GM19351 (cell line): ENCODE measurements around the gene CORO1A.
A peak's percentile ranks its signal among the peaks of the same experiment; 100 is the strongest.
"Not testable (repeated sequence)": the region's sequence is repeated elsewhere in the genome, so short reads cannot be mapped to it uniquely, and the experiment has no call there.

ENCODE experiments used
- ATAC-seq: cut with Tn5 transposase; IDR thresholded peaks from one replicate; pipeline ENCODE4 v1.9.1; 2021; ENCODE audit warnings: mild to moderate bottlenecking, moderate library complexity; ENCODE audit not compliant: unreplicated experiment

CORO1A gene

GRCh38 chr16:30169416-30169815 lies 14.0 kb upstream of the CORO1A start:
- not testable (repeated sequence) for ATAC-seq

DNA sequence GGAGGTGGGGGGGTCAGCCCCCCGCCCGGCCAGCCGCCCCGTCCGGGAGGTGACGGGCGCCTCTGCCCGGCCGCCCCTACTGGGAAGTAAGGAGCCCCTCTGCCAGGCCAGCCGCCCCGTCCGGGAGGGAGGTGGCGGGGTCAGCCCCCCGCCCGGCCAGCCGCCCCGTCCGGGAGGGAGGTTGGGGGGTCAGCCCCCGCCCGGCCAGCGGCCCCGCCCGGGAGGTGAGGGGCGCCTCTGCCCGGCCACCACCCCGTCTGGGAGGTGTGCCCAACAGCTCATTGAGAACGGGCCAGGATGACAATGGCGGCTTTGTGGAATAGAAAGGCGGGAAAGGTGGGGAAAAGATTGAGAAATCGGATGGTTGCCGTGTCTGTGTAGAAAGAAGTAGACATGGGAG lies 13.3 kb upstream of the CORO1A start:
- ATAC-seq, result not testable (repeated sequence)

GRCh38 chr16:30173054-30173453 lies 10.3 kb upstream of the CORO1A start:
- no peak for ATAC-seq

DNA sequence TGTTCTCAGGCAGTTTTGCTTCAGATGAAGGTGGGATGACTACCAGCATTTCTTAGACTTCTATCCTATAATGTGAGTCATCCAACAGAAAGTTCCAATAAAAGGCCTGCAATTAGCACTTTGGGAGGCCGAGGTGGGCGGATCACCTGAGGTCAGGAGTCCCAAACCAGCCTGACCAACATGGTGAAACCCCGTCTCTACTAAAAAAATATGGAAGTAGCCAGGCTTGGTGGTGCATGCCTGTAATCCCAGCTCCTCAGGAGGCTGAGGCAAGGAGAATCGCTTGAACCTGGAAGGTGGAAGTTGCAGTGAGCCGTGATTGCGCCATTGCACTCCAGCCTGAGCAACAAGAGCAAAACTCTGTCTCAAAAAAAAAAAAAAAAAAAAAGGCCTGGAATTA lies 6.5 kb upstream of the CORO1A start:
- not testable (repeated sequence) for ATAC-seq

- no peak for ATAC-seq
Observed at GRCh38 chr16:30179195-30179594, 4.2 kb upstream of the CORO1A start.

DNA sequence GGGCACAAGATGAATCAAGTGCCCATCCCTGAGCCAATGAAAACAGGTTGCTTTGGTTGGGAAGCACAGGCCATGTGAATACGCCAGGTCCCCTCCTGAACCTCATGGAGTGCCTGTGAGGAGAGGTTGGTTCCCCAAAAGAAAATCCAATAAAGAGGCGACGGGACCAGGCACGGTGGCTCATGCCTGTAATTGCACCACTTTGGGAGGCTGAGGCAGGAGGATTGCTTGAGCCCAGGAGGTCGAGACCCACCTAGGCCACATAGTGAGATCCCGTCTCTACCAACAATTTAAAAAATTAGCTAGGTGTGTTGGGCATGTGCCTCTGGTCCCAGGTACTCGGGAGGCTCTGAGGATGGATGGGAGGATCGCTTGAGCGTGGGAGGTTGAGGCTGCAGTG lies 3.5 kb upstream of the CORO1A start:
- no peak for ATAC-seq

GRCh38 chr16:30180741-30181140 lies 2.7 kb upstream of the CORO1A start:
- no peak for ATAC-seq

- peak; percentile 34 for ATAC-seq
Observed at GRCh38 chr16:30184096-30184890, 891 bp downstream of the CORO1A start.

DNA sequence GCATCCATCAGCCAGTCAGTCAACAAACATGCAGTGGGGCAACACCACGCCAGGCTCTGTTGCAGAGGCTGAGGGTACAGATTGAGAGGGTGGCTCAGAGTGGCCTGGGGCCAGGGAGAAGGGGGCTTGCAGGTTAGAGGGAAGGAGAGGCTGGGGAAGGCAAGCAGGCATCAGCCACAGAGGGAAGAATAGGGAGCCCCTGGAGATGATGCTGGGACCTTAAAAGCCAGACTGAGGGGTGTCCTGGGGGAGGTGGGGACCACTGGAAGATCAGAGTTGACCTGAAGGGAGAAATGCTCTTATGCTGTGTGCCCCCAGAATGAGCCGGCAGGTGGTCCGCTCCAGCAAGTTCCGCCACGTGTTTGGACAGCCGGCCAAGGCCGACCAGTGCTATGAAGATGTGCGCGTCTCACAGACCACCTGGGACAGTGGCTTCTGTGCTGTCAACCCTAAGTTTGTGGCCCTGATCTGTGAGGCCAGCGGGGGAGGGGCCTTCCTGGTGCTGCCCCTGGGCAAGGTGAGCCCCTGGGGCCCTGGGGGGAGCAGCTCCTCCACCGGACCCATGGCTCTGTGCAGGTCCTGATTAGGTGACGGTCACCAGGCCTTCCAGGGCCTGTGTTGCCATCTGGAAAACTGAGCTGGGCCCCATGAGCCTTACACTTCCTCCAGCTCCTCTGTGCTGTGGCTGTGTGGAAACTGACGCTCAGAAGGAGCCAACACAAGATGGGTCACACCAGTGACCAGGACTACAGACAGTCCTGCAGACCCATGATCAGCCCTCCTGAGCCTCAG lies 1.7 kb downstream of the CORO1A start:
- ATAC-seq, result no peak

DNA sequence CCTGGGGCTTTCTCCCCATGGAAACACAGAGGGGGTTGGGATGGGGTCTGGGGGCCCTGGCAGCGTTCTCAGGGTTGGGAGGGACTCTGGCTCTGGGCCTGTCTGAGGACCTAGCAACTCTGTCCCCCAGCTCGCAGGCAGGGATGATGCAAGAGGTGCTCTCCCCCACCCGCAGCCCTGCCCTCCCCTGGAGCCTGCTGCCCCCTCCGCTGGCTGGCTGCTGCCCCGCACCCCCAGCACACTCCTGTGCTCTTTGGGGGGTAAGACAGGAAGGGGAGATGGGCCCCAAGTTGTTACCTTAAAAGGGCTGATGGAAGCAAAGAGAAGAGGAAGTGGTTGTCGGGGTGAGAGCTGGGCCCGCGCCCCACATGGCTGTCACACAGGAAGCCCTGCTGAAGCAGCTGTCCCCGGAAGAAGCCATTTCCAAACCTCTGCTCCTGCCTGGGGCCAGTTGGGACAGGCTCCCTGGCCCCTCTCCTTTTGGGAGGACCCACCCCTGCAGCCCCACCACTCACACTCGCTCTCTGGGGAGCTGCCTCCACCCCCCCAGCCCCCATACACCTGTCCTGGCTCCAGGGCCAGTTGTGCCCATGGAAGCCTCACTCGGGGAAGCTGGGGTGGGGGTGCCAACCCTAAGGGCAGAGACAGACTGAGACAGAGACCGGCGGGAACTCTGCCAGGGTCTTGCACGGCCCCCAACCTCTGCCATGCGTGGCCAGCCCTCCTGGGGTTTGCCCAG lies 2.5 kb downstream of the CORO1A start:
- peak; percentile 34 for ATAC-seq

DNA sequence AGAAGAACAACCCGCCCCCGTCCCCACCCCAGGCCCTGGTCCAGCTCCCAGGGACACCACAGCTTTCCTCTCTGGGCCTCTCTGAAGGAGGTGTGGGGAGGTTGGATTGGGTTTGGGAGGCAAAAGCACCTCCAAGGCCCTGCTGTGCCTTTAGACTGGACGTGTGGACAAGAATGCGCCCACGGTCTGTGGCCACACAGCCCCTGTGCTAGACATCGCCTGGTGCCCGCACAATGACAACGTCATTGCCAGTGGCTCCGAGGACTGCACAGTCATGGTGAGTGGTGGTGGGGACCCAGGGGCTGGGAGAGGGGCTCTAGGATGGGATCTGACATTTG lies 3.0 kb downstream of the CORO1A start:
- no peak for ATAC-seq

- ATAC-seq, result no peak
Observed at GRCh38 chr16:30186782-30187555, 3.6 kb downstream of the CORO1A start.

GRCh38 chr16:30187556-30187865 lies 4.1 kb downstream of the CORO1A start:
- no peak for ATAC-seq

- no peak for ATAC-seq
Observed at GRCh38 chr16:30187971-30188561, 4.7 kb downstream of the CORO1A start.

GRCh38 chr16:30191158-30191557 lies 7.8 kb downstream of the CORO1A start:
- not testable (repeated sequence) for ATAC-seq

DNA sequence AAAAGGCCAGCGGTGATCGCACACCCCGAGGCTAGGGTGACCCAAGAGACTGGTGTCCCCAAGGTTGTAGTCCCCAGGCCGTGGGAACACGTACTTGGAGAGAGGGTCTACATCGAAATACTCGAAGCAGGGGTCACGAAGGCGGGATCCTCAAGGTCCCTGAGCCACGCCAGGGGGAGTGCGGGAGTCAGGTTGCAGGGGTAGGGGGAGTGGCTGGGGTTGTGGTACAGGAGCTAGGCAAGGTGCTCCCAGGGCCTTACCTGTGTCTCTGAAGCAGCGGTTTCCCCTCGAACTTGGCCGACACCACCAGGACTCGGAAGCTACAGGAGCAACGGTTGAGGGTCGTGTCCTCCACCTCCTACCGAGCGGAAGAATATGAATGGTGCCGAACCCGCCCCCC lies 9.7 kb downstream of the CORO1A start:
- ATAC-seq, result peak; percentile 10

GRCh38 chr16:30193615-30194014 lies 10.2 kb downstream of the CORO1A start, which contains the start of the genes BOLA2B and SLX1A:
Gene BOLA2B (minus strand): TSS chr16:30193666. CDS start chr16:30193595, 71 bp downstream.
Gene SLX1A (plus strand): TSS chr16:30193875. CDS start chr16:30194085, 210 bp downstream.
- ATAC-seq, result peak; percentile 85

GRCh38 chr16:30194172-30194925 lies 10.9 kb downstream of the CORO1A start:
- ATAC-seq, result peak; percentile 63

DNA sequence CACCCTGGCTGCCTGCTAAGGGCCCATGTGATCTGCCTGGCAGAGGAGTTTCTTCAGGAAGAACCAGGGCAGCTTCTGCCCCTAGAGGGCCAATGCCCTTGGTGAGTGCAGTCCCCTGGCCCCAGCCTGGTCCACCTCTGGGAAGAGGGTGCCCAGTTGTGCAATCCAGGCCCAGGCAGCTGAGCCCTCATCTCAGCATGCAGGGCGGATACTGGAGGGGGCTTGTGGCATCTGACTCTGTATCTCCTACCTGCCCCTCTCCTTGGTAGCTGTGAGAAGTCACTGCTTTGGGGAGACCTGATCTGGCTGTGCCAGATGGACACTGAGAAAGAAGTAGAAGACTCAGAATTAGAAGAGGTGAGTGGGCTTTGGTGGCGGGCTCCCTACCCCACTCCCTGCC lies 13.6 kb downstream of the CORO1A start:
- ATAC-seq, result not testable (repeated sequence)

GRCh38 chr16:30199049-30199448 lies 15.6 kb downstream of the CORO1A start, which contains the start of gene SULT1A3:
Gene SULT1A3 (plus strand): TSS chr16:30199255. CDS start chr16:30200729, 1,474 bp downstream.
- ATAC-seq, result not testable (repeated sequence)
